A549 (cell line): Measurements from ENCODE around the gene CDC14A. TPM values are rescaled to one million over a fixed set of nuclear protein-coding genes. Genes with fewer than 3 reads are reported as not detected.

ENCODE experiments used
- ATAC-seq, 2 experiments: fragments of 200-7000 bp in 1 of 2; fragments of >200 bp in 1 of 2; cut with Nextera tagmentation in 1 of 2; cut with Tn5 transposase in 1 of 2; 3 replicates each; pipeline versions ENCODE4 v1.8.0 to v1.9.1; 2018 to 2020; ENCODE audit warnings: mild to moderate bottlenecking in 1 of 2, moderate library complexity in 1 of 2
- CTCF ChIA-PET: fragments of 300-600 bp; sonication (Branson Sonifier 250); formaldehyde crosslinking; extraction: SDS; loops from one replicate; lab custom pipeline; 2021; ENCODE audit warnings: antibody characterized with exemption, inconsistent platforms; lab: Yijun Ruan, JAX
- POLR2A ChIA-PET: fragments of 350-600 bp; formaldehyde crosslinking; extraction: SDS; loops from one replicate; lab custom pipeline; 2021; ENCODE audit warnings: antibody characterized with exemption, inconsistent platforms; lab: Yijun Ruan, JAX
- DNase-seq, 2 experiments: peaks; one replicate each; pipeline versions ENCODE4 v3.0.0 to v3.0.0-alpha.2; 2011 to 2016; ENCODE audit warnings: low read depth in 1 of 2, low spot score in 1 of 2
- FAIRE-seq: peaks from 2 replicates; lab custom pipeline; 2011; peaks lifted over from hg19 to GRCh38; lab: Jason Lieb, UNC
- H3K27ac ChIP-seq, 2 experiments: fragments of >200 bp; sonication (Bioruptor Twin); formaldehyde crosslinking; 3 replicates each; pipeline ENCODE4 v1.5.1; 2016 to 2017
- H3K4me1 ChIP-seq: fragments of >200 bp; sonication (Bioruptor Twin); formaldehyde crosslinking; 3 replicates; pipeline ENCODE4 v1.6.1; 2016
- H3K4me2 ChIP-seq: fragments of >200 bp; sonication (Bioruptor Twin); formaldehyde crosslinking; 3 replicates; pipeline ENCODE4 v1.6.1; 2016
- H3K4me3 ChIP-seq: fragments of >200 bp; sonication (Bioruptor Twin); formaldehyde crosslinking; 3 replicates; pipeline ENCODE4 v1.5.1; 2016
- H3K9me3 ChIP-seq: fragments of >200 bp; sonication (Bioruptor Twin); formaldehyde crosslinking; 3 replicates; pipeline ENCODE4 v1.6.1; 2016
- BCL3 ChIP-seq: fragments of >200 bp; sonication (Bioruptor Twin); formaldehyde crosslinking; IDR thresholded peaks from 3 replicates; pipeline ENCODE4 v1.6.1; 2016
- CBX2 ChIP-seq: fragments of 200-600 bp; sonication (generic); IDR thresholded peaks from 2 replicates; pipeline ENCODE4 v1.6.1; 2016; ENCODE audit warnings: low read depth, mild to moderate bottlenecking, borderline replicate concordance
- CEBPB ChIP-seq, 2 experiments: fragments of >200 bp in 1 of 2; sonication (Bioruptor Twin) in 1 of 2; formaldehyde crosslinking in 1 of 2; IDR thresholded peaks; 2 replicates each; pipeline ENCODE4 v1.6.1; 2012 to 2016
- CTCF ChIP-seq: fragments of >200 bp; sonication (Bioruptor Twin); formaldehyde crosslinking; IDR thresholded peaks from 3 replicates; pipeline ENCODE4 v1.5.1; 2016
- EP300 ChIP-seq, 2 experiments: fragments of >200 bp; sonication (Bioruptor Twin); formaldehyde crosslinking; IDR thresholded peaks; 2 replicates in 1 of 2; 3 replicates in 1 of 2; pipeline ENCODE4 v1.6.1; 2016 to 2017
- ESRRA ChIP-seq: fragments of 150-350 bp; IDR thresholded peaks from 2 replicates; pipeline ENCODE4 v1.6.1; 2014; ENCODE audit warnings: mild to moderate bottlenecking, low read length, borderline replicate concordance
- HDAC2 ChIP-seq: fragments of 200-600 bp; sonication (generic); IDR thresholded peaks from 2 replicates; pipeline ENCODE4 v1.6.1; 2016
- HOXB13 ChIP-seq: fragments of 250-450 bp; sonication (Bioruptor Pico); IDR thresholded peaks from 2 replicates; pipeline ENCODE4 v1.5.0; 2020; ENCODE audit warnings: low read depth, mild to moderate bottlenecking, moderate library complexity
- HOXB5 ChIP-seq: fragments of 250-450 bp; sonication (Bioruptor Pico); IDR thresholded peaks from 2 replicates; pipeline ENCODE4 v1.5.0; 2020; ENCODE audit warnings: mild to moderate bottlenecking, moderate library complexity
- JUN ChIP-seq, 2 experiments: fragments of >200 bp; sonication (Bioruptor Twin); formaldehyde crosslinking; IDR thresholded peaks; 2 replicates in 1 of 2; 3 replicates in 1 of 2; pipeline ENCODE4 v1.6.1; 2016 to 2017
- MAZ ChIP-seq: fragments of 150-350 bp; IDR thresholded peaks from 2 replicates; pipeline ENCODE4 v1.6.1; 2014; ENCODE audit warnings: antibody characterized with exemption, low read depth, low read length, borderline replicate concordance
- PHF8 ChIP-seq: fragments of 200-600 bp; sonication (generic); IDR thresholded peaks from 2 replicates; pipeline ENCODE4 v1.6.1; 2016; ENCODE audit warnings: low read depth, mild to moderate bottlenecking, antibody characterized with exemption, moderate library complexity, borderline replicate concordance
- POLR2A ChIP-seq: IDR thresholded peaks from 2 replicates; pipeline ENCODE4 v1.6.1; 2012; ENCODE audit warnings: mild to moderate bottlenecking, low read length
- RARB ChIP-seq: fragments of 250-450 bp; sonication (Bioruptor Pico); IDR thresholded peaks from 2 replicates; pipeline ENCODE4 v1.8.0; 2021; ENCODE audit warnings: mild to moderate bottlenecking, moderate library complexity
- RFX5 ChIP-seq: fragments of 450-650 bp; IDR thresholded peaks from 2 replicates; pipeline ENCODE4 v1.7.1; 2014; ENCODE audit warnings: antibody characterized with exemption, mild to moderate bottlenecking, moderate library complexity
- TFCP2L1 ChIP-seq: fragments of 250-450 bp; sonication (Bioruptor Pico); IDR thresholded peaks from 2 replicates; pipeline ENCODE4 v1.5.0; 2021; ENCODE audit warnings: mild to moderate bottlenecking
- TP53 ChIP-seq: fragments of 250-450 bp; sonication (Bioruptor Pico); IDR thresholded peaks from 2 replicates; pipeline ENCODE4 v1.5.0; 2021; ENCODE audit warnings: mild to moderate bottlenecking, moderate library complexity
- USF2 ChIP-seq: fragments of 450-650 bp; IDR thresholded peaks from 2 replicates; pipeline ENCODE4 v1.6.1; 2014; ENCODE audit warnings: antibody characterized with exemption
- WGBS: methylation state at CpG from one replicate; pipeline ENCODE4 v1.1.6; 2017; ENCODE audit errors: missing lambda C conversion rate; 5-methylcytosine and 5-hydroxymethylcytosine counted together
- polyA plus RNA-seq, 4 experiments: library from polyadenylated mRNA; depleted of rRNA in 3 of 4; stranded (reverse); fragments of >200 nt; fragmentation: RNase III in 1 of 4; extraction: RNeasy Plus Mini Kit Qiagen cat#74134 plus additional on column Dnase treatment in 1 of 4; gene quantifications; 2 replicates in 3 of 4; 3 replicates in 1 of 4; pipeline ENCODE4 v1.2.3, GENCODE V29; 2011 to 2017

The CDC14A gene
- polyA plus RNA-seq, 2 of the 4 experiments (the other 2 are of a cell fraction) = 1.6 to 4.1 TPM

- Histone ChIP-seq H3K9me3 (no peaks in the 10 kb centered on the region), H3K4me3 (no peak overlapping the region), H3K27ac (no peak overlapping the region), H3K4me1 (no peaks in the 10 kb centered on the region), H3K4me2 (no peak overlapping the region)
- CTCF ChIA-PET = no interaction called here
- DNase-seq (no peak), ATAC-seq (no peak), FAIRE-seq (no peak)
- POLR2A ChIA-PET = no interaction called here
- 67% methylated on average over 5 of the region's 5 CpGs for WGBS
- TF ChIP-seq ESRRA (no peak), HDAC2 (no peak)
These were observed 43.6 kb downstream of the CDC14A start for GRCh38 chr1:100395913-100396312.

GRCh38 chr1:100396651-100397050 lies 44.3 kb downstream of the CDC14A start:
- no peak for ATAC-seq
- no peak overlapping the region for H3K4me3 ChIP-seq
- TF ChIP-seq EP300 (IDR thresholded peaks at IDR 0.05) (no peak), PHF8 (no peak), HOXB13 (CRISPR knock-in tag) (no peak), RFX5 (no peak), JUN (IDR thresholded peaks at IDR 0.05) (no peak), HOXB5 (CRISPR knock-in tag) (no peak), RARB (no peak), CTCF (no peak), TFCP2L1 (CRISPR knock-in tag) (no peak), CBX2 (no peak), POLR2A (no peak), MAZ (no peak), HDAC2 (no peak), TP53 (CRISPR knock-in tag) (no peak), USF2 (no peak), BCL3 (no peak)
- TF ChIP-seq, all 56 proteins: peak for 0
- ChIA-PET POLR2A (no interaction called here), CTCF (no interaction called here)
- no peaks in the 10 kb centered on the region for H3K4me1 ChIP-seq
- H3K4me2 ChIP-seq = no peak overlapping the region
- no peak for FAIRE-seq
- DNase-seq = no peak
- no peaks in the 10 kb centered on the region for H3K9me3 ChIP-seq
- no peak overlapping the region for H3K27ac ChIP-seq
- WGBS = 91% methylated on average over 3 of the region's 3 CpGs

- no peak for DNase-seq
- CTCF ChIA-PET = no interaction called here
These were observed 45.4 kb downstream of the CDC14A start for GRCh38 chr1:100397681-100398080.

More at GRCh38 chr1:100397681-100398080, 45.4 kb downstream of the CDC14A start:
- H3K4me1 ChIP-seq = no peaks in the 10 kb centered on the region
- H3K9me3 ChIP-seq = no peaks in the 10 kb centered on the region
- no peak for FAIRE-seq
- no peak overlapping the region for H3K27ac ChIP-seq
- TF ChIP-seq CEBPB (IDR thresholded peaks at IDR 0.05) (no peak), USF2 (no peak)
- no peak for ATAC-seq
- no peak overlapping the region for H3K4me2 ChIP-seq
- POLR2A ChIA-PET = no interaction called here
- H3K4me3 ChIP-seq = no peak overlapping the region
